Measurements from ENCODE around the gene PSMC3IP.

The PSMC3IP gene

GRCh38 chr17:42537156-42537805 is 40.2 kb downstream of the PSMC3IP start:
- DNase-seq, result no peak

- peak; percentile 92 for DNase-seq
These were observed 41.0 kb downstream of the PSMC3IP start for GRCh38 chr17:42536372-42537155.

- DNase-seq, result peak; percentile 96
These were observed 41.5 kb downstream of the PSMC3IP start, which contains the start of gene NAGLU for GRCh38 chr17:42536048-42536371. NAGLU (plus strand) TSS chr17:42536241; CDS start chr17:42536273, 32 bp downstream.

- no peak for DNase-seq
These were observed 42.1 kb downstream of the PSMC3IP start for GRCh38 chr17:42535155-42536047.

- peak; percentile 55 for DNase-seq
These were observed 45.8 kb downstream of the PSMC3IP start for GRCh38 chr17:42531455-42532354.

- DNase-seq, result peak; percentile 66
These were observed 46.5 kb downstream of the PSMC3IP start for GRCh38 chr17:42530952-42531454.

- DNase-seq, result no peak
These were observed 48.5 kb downstream of the PSMC3IP start for GRCh38 chr17:42529061-42529460.

- DNase-seq, result no peak
These were observed 49.6 kb downstream of the PSMC3IP start for GRCh38 chr17:42527932-42528331.

GRCh38 chr17:42526031-42526444 is 51.5 kb downstream of the PSMC3IP start:
- no peak for DNase-seq

GRCh38 chr17:42525221-42525620 is 52.3 kb downstream of the PSMC3IP start:
- DNase-seq, result no peak

GRCh38 chr17:42522798-42523278 is 54.7 kb downstream of the PSMC3IP start:
- no peak for DNase-seq
